HEK293 (cell line): ENCODE measurements around the gene AR.

Source experiments
- CTCF ChIA-PET: fragments of 350-600 bp; formaldehyde crosslinking; extraction: SDS; loops from one replicate; lab custom pipeline; 2021; ENCODE audit warnings: antibody characterized with exemption; lab: Yijun Ruan, JAX
- POLR2A ChIA-PET: fragments of 300-600 bp; formaldehyde crosslinking; extraction: SDS; loops from one replicate; lab custom pipeline; 2020; ENCODE audit warnings: antibody characterized with exemption, inconsistent platforms; lab: Yijun Ruan, JAX
- H3K27ac ChIP-seq: fragments of 200-500 bp; sonication (Bioruptor generic); 2 replicates; pipeline ENCODE4 v1.5.1; 2014; ENCODE audit warnings: low read depth, low read length, control low read depth, inconsistent platforms; ENCODE audit errors: extremely low read depth
- H3K36me3 ChIP-seq, 2 experiments: fragments of 200-500 bp in 1 of 2; sonication (Bioruptor generic) in 1 of 2; 1 replicate in 1 of 2; 2 replicates in 1 of 2; pipeline ENCODE4 v1.5.1; 2014 to 2017; ENCODE audit warnings: inconsistent platforms in 2 of 2, low read length in 2 of 2; ENCODE audit not compliant: control insufficient read depth in 2 of 2, insufficient read depth in 1 of 2
- H3K4me1 ChIP-seq: fragments of 200-500 bp; sonication (Bioruptor generic); 2 replicates; pipeline ENCODE4 v1.5.1; 2014; ENCODE audit warnings: mild to moderate bottlenecking, low read length, inconsistent platforms; ENCODE audit not compliant: control insufficient read depth, insufficient read depth
- H3K4me3 ChIP-seq: 2 replicates; pipeline ENCODE4 v1.5.1; 2011; ENCODE audit warnings: low read depth, mild to moderate bottlenecking, control low read depth, low read length, moderate library complexity
- H3K9me3 ChIP-seq: fragments of 200-500 bp; sonication (Bioruptor generic); 2 replicates; pipeline ENCODE4 v1.5.1; 2014; ENCODE audit warnings: low read depth, low read length, inconsistent platforms; ENCODE audit not compliant: control insufficient read depth, insufficient read depth
- AEBP2 ChIP-seq: fragments of 450-650 bp; formaldehyde crosslinking; IDR thresholded peaks from 2 replicates; pipeline ENCODE4 v1.5.1; 2016; ENCODE audit warnings: missing biosample characterization, missing genetic modification characterization, borderline replicate concordance
- KLF9 ChIP-seq: fragments of 450-650 bp; formaldehyde crosslinking; IDR thresholded peaks from 2 replicates; pipeline ENCODE4 v1.5.1; 2016; ENCODE audit warnings: missing biosample characterization, missing genetic modification characterization, low read depth
- OSR2 ChIP-seq: fragments of 450-650 bp; formaldehyde crosslinking; IDR thresholded peaks from 2 replicates; pipeline ENCODE4 v1.5.1; 2016; ENCODE audit warnings: missing biosample characterization, missing genetic modification characterization
- PBX3 ChIP-seq: sonication (generic); formaldehyde crosslinking; IDR thresholded peaks from 2 replicates; pipeline ENCODE4 v1.8.1; 2022; ENCODE audit warnings: mild to moderate bottlenecking, moderate library complexity, missing genetic modification reagents
- RBAK ChIP-seq: fragments of 450-650 bp; formaldehyde crosslinking; IDR thresholded peaks from 2 replicates; pipeline ENCODE4 v1.5.1; 2016; ENCODE audit warnings: missing biosample characterization, missing genetic modification characterization
- ZBTB48 ChIP-seq: fragments of 450-650 bp; formaldehyde crosslinking; IDR thresholded peaks from 2 replicates; pipeline ENCODE4 v1.5.1; 2016; ENCODE audit warnings: missing biosample characterization, missing genetic modification characterization
- ZBTB49 ChIP-seq: fragments of 450-650 bp; formaldehyde crosslinking; IDR thresholded peaks from 2 replicates; pipeline ENCODE4 v1.5.1; 2016; ENCODE audit warnings: missing biosample characterization, missing genetic modification characterization, low read depth
- ZFHX2 ChIP-seq: fragments of 450-650 bp; formaldehyde crosslinking; conservative IDR thresholded peaks from 2 replicates; pipeline ENCODE4 v1.5.1; 2016; ENCODE audit warnings: missing biosample characterization, missing genetic modification characterization
- ZFP69B ChIP-seq: fragments of 450-650 bp; formaldehyde crosslinking; IDR thresholded peaks from 2 replicates; pipeline ENCODE4 v1.5.1; 2016; ENCODE audit warnings: missing biosample characterization, missing genetic modification characterization
- ZNF114 ChIP-seq: fragments of 450-650 bp; formaldehyde crosslinking; IDR thresholded peaks from 2 replicates; pipeline ENCODE4 v1.5.0; 2017; ENCODE audit warnings: missing biosample characterization, missing genetic modification characterization
- ZNF2 ChIP-seq: fragments of 450-650 bp; formaldehyde crosslinking; IDR thresholded peaks from 2 replicates; pipeline ENCODE4 v1.5.1; 2016; ENCODE audit warnings: missing biosample characterization, missing genetic modification characterization
- ZNF223 ChIP-seq: fragments of 450-650 bp; formaldehyde crosslinking; IDR thresholded peaks from 2 replicates; pipeline ENCODE4 v1.5.1; 2016; ENCODE audit warnings: missing biosample characterization, missing genetic modification characterization
- ZNF488 ChIP-seq: fragments of 450-650 bp; formaldehyde crosslinking; IDR thresholded peaks from 2 replicates; pipeline ENCODE4 v1.5.1; 2016; ENCODE audit warnings: missing biosample characterization, missing genetic modification characterization
- ZNF518A ChIP-seq: fragments of 450-650 bp; formaldehyde crosslinking; conservative IDR thresholded peaks from 2 replicates; pipeline ENCODE4 v1.5.1; 2016; ENCODE audit warnings: low read depth, missing biosample characterization, missing genetic modification characterization
- ZNF571 ChIP-seq: fragments of 450-650 bp; formaldehyde crosslinking; IDR thresholded peaks from 2 replicates; pipeline ENCODE4 v1.5.0; 2017; ENCODE audit warnings: missing biosample characterization, missing genetic modification characterization
- ZNF645 ChIP-seq: fragments of 450-650 bp; formaldehyde crosslinking; IDR thresholded peaks from 2 replicates; pipeline ENCODE4; 2016; ENCODE audit warnings: missing biosample characterization, missing genetic modification characterization
- ZNF704 ChIP-seq: fragments of 450-650 bp; formaldehyde crosslinking; IDR thresholded peaks from 2 replicates; pipeline ENCODE4 v1.5.1; 2016; ENCODE audit warnings: missing biosample characterization, missing genetic modification characterization
- ZNF707 ChIP-seq: fragments of 450-650 bp; formaldehyde crosslinking; IDR thresholded peaks from 2 replicates; pipeline ENCODE4 v1.5.1; 2016; ENCODE audit warnings: missing biosample characterization, missing genetic modification characterization
- ZSCAN23 ChIP-seq: fragments of 450-650 bp; formaldehyde crosslinking; IDR thresholded peaks from 2 replicates; pipeline ENCODE4 v1.5.1; 2016; ENCODE audit warnings: missing biosample characterization, missing genetic modification characterization
- ZXDB ChIP-seq: fragments of 450-650 bp; formaldehyde crosslinking; IDR thresholded peaks from 2 replicates; pipeline ENCODE4 v1.5.1; 2016; ENCODE audit warnings: missing biosample characterization, missing genetic modification characterization

AR gene

GRCh38 chrX:67635424-67635823, 91.6 kb downstream of the AR start:
- Histone ChIP-seq H3K36me3 (no peaks in the 10 kb centered on the region), H3K4me1 (no peaks in the 10 kb centered on the region), H3K27ac (no peak overlapping the region), H3K4me3 (no peak overlapping the region), H3K9me3 (no peaks in the 10 kb centered on the region; the same call in 1 of the 2 replicates)
- POLR2A ChIA-PET, result no interaction called here
- no peak for TF ChIP-seq ZFHX2 (tag by site-specific recombination)
- TF ChIP-seq KLF9 (tag by site-specific recombination), result no peak
- no peak for TF ChIP-seq AEBP2
- no peak for TF ChIP-seq PBX3
- no peak for TF ChIP-seq ZXDB
- TF ChIP-seq ZNF571 (tag by site-specific recombination), result no peak
- TF ChIP-seq ZFP69B (tag by site-specific recombination), result no peak
- TF ChIP-seq ZNF2 (tag by site-specific recombination), result no peak
- TF ChIP-seq ZBTB49 (tag by site-specific recombination), result no peak
- TF ChIP-seq ZNF223 (tag by site-specific recombination), result no peak
- TF ChIP-seq ZBTB48 (tag by site-specific recombination), result no peak
- TF ChIP-seq RBAK, result no peak
- no peak for TF ChIP-seq ZNF707 (tag by site-specific recombination)
- TF ChIP-seq OSR2, result no peak
- no peak for TF ChIP-seq ZNF704
- TF ChIP-seq ZNF518A, result no peak
- no peak for TF ChIP-seq ZNF645 (tag by site-specific recombination)
- no peak for TF ChIP-seq ZNF488 (tag by site-specific recombination)
- no peak for TF ChIP-seq ZNF114 (tag by site-specific recombination)
- TF ChIP-seq ZSCAN23 (tag by site-specific recombination), result no peak
- CTCF ChIA-PET, result interaction anchor here (0.5 kb wide), 1 partner anchor 548 kb away, joined by 3 read pairs; no protein-coding TSS in a partner anchor
